CD4-positive, CD25-positive, alpha-beta regulatory T cell (primary cell): ENCODE data around the gene MYO7A. TPM values are rescaled to one million over a fixed set of nuclear protein-coding genes. Genes with fewer than 3 reads are reported as not detected.

Experiments
- ATAC-seq, 2 donors: fragments of 150-1000 bp; cut with Tn5 transposase; one replicate each; pipeline ENCODE4 v1.10.0; 2021; ENCODE audit warnings: low read depth in 2 of 2, moderate number of reproducible peaks in 2 of 2, moderate library complexity in 1 of 2
- DNase-seq, 3 donors: peaks; one replicate each; pipeline versions ENCODE4 v3.0.0 to v3.0.0-alpha.2; 2012 to 2022; ENCODE audit warnings: mixed read lengths in 1 of 3
- H3K27ac ChIP-seq: one replicate; pipeline ENCODE4 v1.7.0; 2013; ENCODE audit warnings: mild to moderate bottlenecking, low read length; ENCODE audit not compliant: insufficient read depth, poor library complexity, severe bottlenecking
- H3K27me3 ChIP-seq: one replicate; pipeline ENCODE4 v1.7.0; 2013; ENCODE audit warnings: low read length; ENCODE audit not compliant: control insufficient read depth, insufficient read depth
- H3K36me3 ChIP-seq: one replicate; pipeline ENCODE4 v1.7.0; 2013; ENCODE audit warnings: mild to moderate bottlenecking, low read length, moderate library complexity; ENCODE audit not compliant: control insufficient read depth, insufficient read depth
- H3K4me1 ChIP-seq: 2 replicates; pipeline ENCODE4 v1.7.0; 2013; ENCODE audit warnings: mild to moderate bottlenecking, low read length; ENCODE audit not compliant: insufficient read depth, control insufficient read depth, poor library complexity, severe bottlenecking
- H3K4me3 ChIP-seq: one replicate; pipeline ENCODE4 v1.7.0; 2013; ENCODE audit warnings: low read depth, mild to moderate bottlenecking, low read length, moderate library complexity
- H3K9me3 ChIP-seq, 2 experiments: 1 replicate in 1 of 2; 2 replicates in 1 of 2; pipeline ENCODE4 v1.7.0; 2013; ENCODE audit warnings: low read length in 2 of 2, mild to moderate bottlenecking in 1 of 2, moderate library complexity in 1 of 2; ENCODE audit not compliant: control insufficient read depth in 2 of 2
- H3K27ac Mint-ChIP-seq, 3 donors: one replicate each; pipeline ENCODE4 v1.8.0; 2020 to 2022; ENCODE audit warnings: mild to moderate bottlenecking in 3 of 3, mixed read lengths in 3 of 3, moderate library complexity in 2 of 3
- H3K27me3 Mint-ChIP-seq: one replicate; pipeline ENCODE4 v1.8.0; 2022; ENCODE audit warnings: mild to moderate bottlenecking, mixed read lengths
- H3K36me3 Mint-ChIP-seq: one replicate; pipeline ENCODE4 v1.8.0; 2020; ENCODE audit warnings: mixed read lengths
- H3K4me1 Mint-ChIP-seq, 4 donors: one replicate each; pipeline ENCODE4 v1.8.0; 2020 to 2022; ENCODE audit warnings: mixed read lengths in 4 of 4, mild to moderate bottlenecking in 1 of 4
- H3K4me3 Mint-ChIP-seq, 4 donors: one replicate each; pipeline ENCODE4 v1.8.0; 2020 to 2022; ENCODE audit warnings: mild to moderate bottlenecking in 4 of 4, mixed read lengths in 4 of 4, moderate library complexity in 3 of 4
- H3K9me3 Mint-ChIP-seq, 7 donors: one replicate each; pipeline ENCODE4 v1.8.0; 2020 to 2022; ENCODE audit warnings: mixed read lengths in 7 of 7, mild to moderate bottlenecking in 3 of 7, moderate library complexity in 2 of 7
- polyA plus RNA-seq, 4 donors: library from polyadenylated mRNA; unstranded; fragments of 300-500 nt; fragmentation: Illumina TruSeq; gene quantifications; one replicate each; pipeline ENCODE4 v1.2.3, GENCODE V29; 2021
- total RNA-seq: library from RNA; stranded (reverse); gene quantifications from one replicate; pipeline ENCODE4 v1.2.3, GENCODE V29; 2022

MYO7A gene
- total and polyA plus RNA-seq, 5 donors from 2014 or later: 0.12 to 0.84 (median 0.18) TPM; not detected in 1

DNA sequence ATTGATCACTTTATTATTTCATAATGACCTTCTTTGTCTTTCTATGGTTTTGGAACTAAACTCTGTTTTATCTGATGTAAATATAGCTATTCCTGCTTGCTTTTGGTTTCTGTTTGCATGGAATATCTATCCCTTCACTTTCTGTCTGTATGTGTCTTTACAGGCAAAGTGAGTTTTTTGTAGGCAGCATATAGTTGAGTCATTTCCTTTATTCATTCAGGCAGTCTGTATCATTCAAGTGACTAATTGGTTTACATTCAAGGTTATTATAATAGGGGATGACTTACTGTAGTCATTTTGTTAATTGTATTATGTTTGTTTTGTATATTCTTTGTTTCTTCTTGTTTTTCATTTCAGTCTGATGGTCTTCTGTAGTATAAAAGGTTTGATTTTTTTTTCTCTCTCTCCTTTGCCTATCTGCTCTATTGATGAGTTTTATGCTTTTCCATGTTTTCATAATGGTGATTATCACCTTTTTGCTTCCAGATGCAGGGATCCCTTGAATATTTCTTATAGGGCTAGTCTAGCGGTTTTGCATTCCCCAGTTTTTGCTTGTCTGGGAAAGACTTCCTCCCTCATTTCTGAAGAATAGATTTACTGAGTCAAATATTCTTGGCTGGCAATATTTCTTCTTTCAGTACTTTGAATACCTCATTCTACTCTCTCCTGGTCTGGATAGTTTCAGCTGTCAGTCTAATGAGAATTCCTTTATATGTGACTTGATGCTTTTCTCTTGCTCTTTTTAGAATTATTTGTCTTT is 123.0 kb downstream of the MYO7A start:
- Mint-ChIP-seq H3K9me3 (peaks cover 0 to 17% (median 6%) of the 10 kb centered on the region in 7 donors), H3K27me3 (peaks cover 20% of the 10 kb centered on the region), H3K36me3 (no peaks in the 10 kb centered on the region), H3K4me3 (no peak overlapping the region), H3K27ac (no peak overlapping the region), H3K4me1 (no peaks in the 10 kb centered on the region)
- H3K9me3 ChIP-seq: peaks cover 0 to 3% of the 10 kb centered on the region in 2 experiments
- ATAC-seq (no peak), DNase-seq (no peak)
- no peaks in the 10 kb centered on the region for H3K4me1 ChIP-seq
- H3K27ac ChIP-seq: no peak overlapping the region
- peaks cover 8% of the 10 kb centered on the region for H3K27me3 ChIP-seq
- H3K4me3 ChIP-seq: no peak overlapping the region
- no peaks in the 10 kb centered on the region for H3K36me3 ChIP-seq

- H3K27me3 ChIP-seq: peaks cover 8% of the 10 kb centered on the region
- Mint-ChIP-seq H3K27ac (no peak overlapping the region), H3K36me3 (no peaks in the 10 kb centered on the region), H3K4me3 (no peak overlapping the region), H3K4me1 (no peaks in the 10 kb centered on the region), H3K9me3 (peaks cover 0 to 17% (median 6%) of the 10 kb centered on the region in 7 donors), H3K27me3 (peaks cover 23% of the 10 kb centered on the region)
- H3K36me3 ChIP-seq: no peaks in the 10 kb centered on the region
- H3K4me1 ChIP-seq: no peaks in the 10 kb centered on the region
- H3K27ac ChIP-seq: no peak overlapping the region
- DNase-seq (no peak), ATAC-seq (no peak)
- H3K9me3 ChIP-seq: peaks cover 0 to 3% of the 10 kb centered on the region in 2 experiments
- H3K4me3 ChIP-seq: no peak overlapping the region
Observed at GRCh38 chr11:77252555-77253270, 124.7 kb downstream of the MYO7A start.

GRCh38 chr11:77253690-77254089 is 125.6 kb downstream of the MYO7A start:
- DNase-seq: no peak
- peaks cover 0 to 3% of the 10 kb centered on the region in 2 experiments for H3K9me3 ChIP-seq

GRCh38 chr11:77259641-77260040 is 131.6 kb downstream of the MYO7A start:
- ATAC-seq (no peak), DNase-seq (no peak)
- Histone ChIP-seq H3K27ac (no peak overlapping the region), H3K9me3 (peaks cover 12 to 18% of the 10 kb centered on the region in 2 experiments), H3K4me3 (no peak overlapping the region), H3K27me3 (peaks cover 13% of the 10 kb centered on the region), H3K4me1 (no peaks in the 10 kb centered on the region), H3K36me3 (no peaks in the 10 kb centered on the region)
- no peaks in the 10 kb centered on the region for H3K4me1 Mint-ChIP-seq
- peaks cover 0 to 21% (median 9%) of the 10 kb centered on the region in 7 donors for H3K9me3 Mint-ChIP-seq
- peaks cover 21% of the 10 kb centered on the region for H3K27me3 Mint-ChIP-seq
- no peaks in the 10 kb centered on the region for H3K36me3 Mint-ChIP-seq
- no peak overlapping the region for H3K4me3 Mint-ChIP-seq
- H3K27ac Mint-ChIP-seq: no peak overlapping the region

More at GRCh38 chr11:77253690-77254089, 125.6 kb downstream of the MYO7A start:
- no peak overlapping the region for H3K27ac ChIP-seq
- no peak overlapping the region for H3K4me3 ChIP-seq
- Mint-ChIP-seq H3K27me3 (peaks cover 23% of the 10 kb centered on the region), H3K4me1 (no peaks in the 10 kb centered on the region), H3K9me3 (peaks cover 0 to 17% (median 6%) of the 10 kb centered on the region in 7 donors), H3K36me3 (no peaks in the 10 kb centered on the region), H3K4me3 (no peak overlapping the region), H3K27ac (no peak overlapping the region)
- no peak for ATAC-seq
- H3K4me1 ChIP-seq: no peaks in the 10 kb centered on the region
- no peaks in the 10 kb centered on the region for H3K36me3 ChIP-seq
- H3K27me3 ChIP-seq: peaks cover 11% of the 10 kb centered on the region

- Mint-ChIP-seq H3K36me3 (no peaks in the 10 kb centered on the region), H3K4me1 (no peaks in the 10 kb centered on the region), H3K4me3 (no peak overlapping the region), H3K27ac (no peak overlapping the region), H3K27me3 (peaks cover 11% of the 10 kb centered on the region), H3K9me3 (peaks cover 0 to 21% (median 10%) of the 10 kb centered on the region in 7 donors)
- Histone ChIP-seq H3K4me3 (no peak overlapping the region), H3K4me1 (no peaks in the 10 kb centered on the region), H3K36me3 (no peaks in the 10 kb centered on the region), H3K9me3 (peaks cover 12 to 18% of the 10 kb centered on the region in 2 experiments), H3K27ac (no peak overlapping the region), H3K27me3 (peaks cover 12% of the 10 kb centered on the region)
- DNase-seq: no peak
- no peak for ATAC-seq
Observed at GRCh38 chr11:77262803-77263202, 134.8 kb downstream of the MYO7A start.

Other genes with a start within 250 kb of the MYO7A start
- gene B3GNT6, start 93.8 kb upstream of the MYO7A start, total RNA-seq: not detected
- gene B3GNT6, start 93.8 kb upstream of the MYO7A start, polyA plus RNA-seq: not detected
- 2.8 TPM for gene CAPN5, start 61.3 kb upstream of the MYO7A start, total RNA-seq
- gene CAPN5, start 61.3 kb upstream of the MYO7A start, polyA plus RNA-seq: 1 to 10 TPM in 3 of 4 donors, under 1 TPM in 1; 0.74 to 1.3 (median 1.1) TPM
- gene OMP, start 25.4 kb upstream of the MYO7A start, total RNA-seq: not detected
- gene OMP, start 25.4 kb upstream of the MYO7A start, polyA plus RNA-seq: not detected
- gene GDPD4, start 173.4 kb downstream of the MYO7A start, total RNA-seq: not detected
- not detected for gene GDPD4, start 173.4 kb downstream of the MYO7A start, polyA plus RNA-seq